Measurements from ENCODE around the gene TCF15.

GRCh38 chr20:637559-637958 is 27.4 kb upstream of the TCF15 start:
- TF ChIP-seq, protein P1, sequence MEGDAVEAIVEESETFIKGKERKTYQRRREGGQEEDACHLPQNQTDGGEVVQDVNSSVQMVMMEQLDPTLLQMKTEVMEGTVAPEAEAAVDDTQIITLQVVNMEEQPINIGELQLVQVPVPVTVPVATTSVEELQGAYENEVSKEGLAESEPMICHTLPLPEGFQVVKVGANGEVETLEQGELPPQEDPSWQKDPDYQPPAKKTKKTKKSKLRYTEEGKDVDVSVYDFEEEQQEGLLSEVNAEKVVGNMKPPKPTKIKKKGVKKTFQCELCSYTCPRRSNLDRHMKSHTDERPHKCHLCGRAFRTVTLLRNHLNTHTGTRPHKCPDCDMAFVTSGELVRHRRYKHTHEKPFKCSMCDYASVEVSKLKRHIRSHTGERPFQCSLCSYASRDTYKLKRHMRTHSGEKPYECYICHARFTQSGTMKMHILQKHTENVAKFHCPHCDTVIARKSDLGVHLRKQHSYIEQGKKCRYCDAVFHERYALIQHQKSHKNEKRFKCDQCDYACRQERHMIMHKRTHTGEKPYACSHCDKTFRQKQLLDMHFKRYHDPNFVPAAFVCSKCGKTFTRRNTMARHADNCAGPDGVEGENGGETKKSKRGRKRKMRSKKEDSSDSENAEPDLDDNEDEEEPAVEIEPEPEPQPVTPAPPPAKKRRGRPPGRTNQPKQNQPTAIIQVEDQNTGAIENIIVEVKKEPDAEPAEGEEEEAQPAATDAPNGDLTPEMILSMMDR (IDR thresholded peaks at IDR 0.05): no peak
- no peak for TF ChIP-seq POLR2A (IDR thresholded peaks at IDR 0.05)
- no peak for TF ChIP-seq POLR2AphosphoS5 (IDR thresholded peaks at IDR 0.05)

All from transverse colon (tissue), 4 donors.